Measurements from ENCODE around the gene CDH22. TPM values are rescaled to one million over a fixed set of nuclear protein-coding genes. Genes with fewer than 3 reads are reported as not detected.

The CDH22 gene
- total RNA-seq, 2 donors from 2014 or later = 0.22 to 0.77 TPM

DNA sequence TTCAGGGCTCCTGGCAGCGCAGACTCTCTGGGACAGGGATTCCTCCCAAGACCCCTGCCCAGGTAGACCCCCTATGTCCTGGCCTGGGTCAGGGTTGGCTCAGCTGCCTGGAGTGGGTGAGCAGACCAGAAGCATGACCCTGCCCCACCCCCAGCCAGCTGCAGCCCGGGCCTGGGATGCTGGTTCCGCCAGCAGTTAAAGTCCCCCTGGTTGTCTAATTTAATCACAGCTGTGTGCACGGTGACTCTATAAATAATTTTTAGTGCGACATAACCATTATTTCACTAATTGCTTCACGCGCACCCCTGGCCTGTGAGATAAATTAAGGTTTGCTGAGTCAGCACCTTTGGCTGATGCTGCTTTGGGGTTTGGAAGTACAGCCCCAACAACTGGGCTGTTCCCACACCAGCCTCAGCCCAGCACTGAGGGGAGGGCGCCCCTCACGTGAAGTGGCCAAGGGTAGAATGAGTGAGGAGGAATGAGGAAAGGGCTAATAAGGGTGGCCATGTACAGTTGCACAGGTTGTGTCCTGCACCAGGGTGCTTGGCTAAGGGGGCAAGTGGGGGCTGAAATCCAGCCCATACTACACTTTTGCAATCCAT lies 26.1 kb upstream of the CDH22 start:
- Mint-ChIP-seq H3K27me3 (ENCODE audit: insufficient read depth) (peaks cover 15% of the 10 kb centered on the region), H3K4me1 (peaks cover 11% of the 10 kb centered on the region), H3K36me3 (ENCODE audit: low read depth) (no peaks in the 10 kb centered on the region), H3K27ac (no peak overlapping the region), H3K9me3 (no peaks in the 10 kb centered on the region), H3K4me3 (no peak overlapping the region)
- H3K36me3 ChIP-seq (ENCODE audit: control insufficient read depth, insufficient read depth, low read length) = no peaks in the 10 kb centered on the region
- 84 to 93% methylated on average over 3 to 9 of the region's 9 CpGs for WGBS, 2 experiments (ENCODE audit: insufficient coverage in 1 of 2, insufficient read length in 1 of 2)
- no peak overlapping the region for H3K27ac ChIP-seq (ENCODE audit: low read depth, low read length)
- no peaks in the 10 kb centered on the region for H3K9me3 ChIP-seq (ENCODE audit: control insufficient read depth, low read length)
- peaks cover 10% of the 10 kb centered on the region for H3K4me1 ChIP-seq (ENCODE audit: control insufficient read depth, insufficient read depth, low read length)
- no peak overlapping the region for H3K9ac ChIP-seq (ENCODE audit: extremely low read depth, low read length, poor library complexity, severe bottlenecking)
- TF ChIP-seq, protein P1, sequence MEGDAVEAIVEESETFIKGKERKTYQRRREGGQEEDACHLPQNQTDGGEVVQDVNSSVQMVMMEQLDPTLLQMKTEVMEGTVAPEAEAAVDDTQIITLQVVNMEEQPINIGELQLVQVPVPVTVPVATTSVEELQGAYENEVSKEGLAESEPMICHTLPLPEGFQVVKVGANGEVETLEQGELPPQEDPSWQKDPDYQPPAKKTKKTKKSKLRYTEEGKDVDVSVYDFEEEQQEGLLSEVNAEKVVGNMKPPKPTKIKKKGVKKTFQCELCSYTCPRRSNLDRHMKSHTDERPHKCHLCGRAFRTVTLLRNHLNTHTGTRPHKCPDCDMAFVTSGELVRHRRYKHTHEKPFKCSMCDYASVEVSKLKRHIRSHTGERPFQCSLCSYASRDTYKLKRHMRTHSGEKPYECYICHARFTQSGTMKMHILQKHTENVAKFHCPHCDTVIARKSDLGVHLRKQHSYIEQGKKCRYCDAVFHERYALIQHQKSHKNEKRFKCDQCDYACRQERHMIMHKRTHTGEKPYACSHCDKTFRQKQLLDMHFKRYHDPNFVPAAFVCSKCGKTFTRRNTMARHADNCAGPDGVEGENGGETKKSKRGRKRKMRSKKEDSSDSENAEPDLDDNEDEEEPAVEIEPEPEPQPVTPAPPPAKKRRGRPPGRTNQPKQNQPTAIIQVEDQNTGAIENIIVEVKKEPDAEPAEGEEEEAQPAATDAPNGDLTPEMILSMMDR (conservative IDR thresholded peaks at IDR 0.05) = no peak
- DNase-seq = no peak
- peaks cover 4% of the 10 kb centered on the region for H3K27me3 ChIP-seq (ENCODE audit: control insufficient read depth, insufficient read depth, low read length, poor library complexity, severe bottlenecking)
- no peak overlapping the region for H3K4me3 ChIP-seq (ENCODE audit: low read length)

DNA sequence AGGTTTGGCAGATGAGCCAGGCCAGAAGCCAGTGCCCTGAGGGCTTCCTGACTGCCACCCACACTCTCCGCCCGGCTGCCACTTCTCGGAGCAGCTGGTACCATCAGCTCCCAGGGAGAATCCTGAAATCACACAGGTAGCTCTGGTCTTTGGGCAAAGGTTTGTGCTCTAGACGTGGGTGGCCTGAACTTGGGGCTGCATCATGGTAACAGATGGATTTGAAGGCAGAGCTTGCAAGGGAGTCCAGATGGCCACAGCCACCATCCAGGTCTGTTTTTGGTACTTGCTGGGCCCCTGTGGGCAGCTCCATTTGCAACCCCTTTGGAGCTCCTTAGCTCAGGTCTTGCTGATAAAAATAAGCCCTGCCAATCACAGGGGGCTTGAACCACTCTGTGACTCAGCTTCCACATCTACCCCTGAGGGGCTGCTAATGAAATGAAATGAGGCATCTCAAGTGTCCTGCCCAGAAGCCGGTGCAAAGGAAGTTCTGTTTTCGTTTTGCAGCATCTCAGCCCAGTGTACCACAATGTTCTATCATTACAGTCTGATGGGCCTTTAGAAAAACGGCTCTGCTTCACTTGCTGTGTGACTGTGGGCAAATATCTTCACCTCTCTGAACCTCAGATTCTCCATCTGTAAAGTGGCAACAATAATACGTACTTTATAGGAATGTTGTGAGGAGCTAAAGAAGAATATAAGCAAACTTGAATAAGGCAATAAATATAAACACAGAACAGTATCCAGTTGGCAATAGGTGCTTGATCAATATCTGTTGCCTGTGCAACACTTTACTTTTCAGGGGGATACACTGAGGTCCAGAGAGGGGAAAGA lies 25.1 kb upstream of the CDH22 start:
- Mint-ChIP-seq H3K27me3 (ENCODE audit: insufficient read depth) (peaks cover 7% of the 10 kb centered on the region), H3K4me1 (peaks cover 20% of the 10 kb centered on the region), H3K36me3 (ENCODE audit: low read depth) (no peaks in the 10 kb centered on the region), H3K4me3 (no peak overlapping the region), H3K27ac (peak overlapping the region; percentile 10), H3K9me3 (no peaks in the 10 kb centered on the region)
- no peaks in the 10 kb centered on the region for H3K36me3 ChIP-seq (ENCODE audit: control insufficient read depth, insufficient read depth, low read length)
- H3K27me3 ChIP-seq (ENCODE audit: control insufficient read depth, insufficient read depth, low read length, poor library complexity, severe bottlenecking) = peaks cover 4% of the 10 kb centered on the region
- DNase-seq = no peak
- H3K9me3 ChIP-seq (ENCODE audit: control insufficient read depth, low read length) = no peaks in the 10 kb centered on the region
- TF ChIP-seq, protein P1 (conservative IDR thresholded peaks at IDR 0.05) = no peak
- no peak overlapping the region for H3K9ac ChIP-seq (ENCODE audit: extremely low read depth, low read length, poor library complexity, severe bottlenecking)
- H3K4me1 ChIP-seq (ENCODE audit: control insufficient read depth, insufficient read depth, low read length) = peaks cover 10% of the 10 kb centered on the region
- WGBS, 2 experiments (ENCODE audit: insufficient coverage in 1 of 2, insufficient read length in 1 of 2) = 87 to 94% methylated on average over 7 to 8 of the region's 8 CpGs
- no peak overlapping the region for H3K4me3 ChIP-seq (ENCODE audit: low read length)
- H3K27ac ChIP-seq (ENCODE audit: low read depth, low read length) = no peak overlapping the region

DNA sequence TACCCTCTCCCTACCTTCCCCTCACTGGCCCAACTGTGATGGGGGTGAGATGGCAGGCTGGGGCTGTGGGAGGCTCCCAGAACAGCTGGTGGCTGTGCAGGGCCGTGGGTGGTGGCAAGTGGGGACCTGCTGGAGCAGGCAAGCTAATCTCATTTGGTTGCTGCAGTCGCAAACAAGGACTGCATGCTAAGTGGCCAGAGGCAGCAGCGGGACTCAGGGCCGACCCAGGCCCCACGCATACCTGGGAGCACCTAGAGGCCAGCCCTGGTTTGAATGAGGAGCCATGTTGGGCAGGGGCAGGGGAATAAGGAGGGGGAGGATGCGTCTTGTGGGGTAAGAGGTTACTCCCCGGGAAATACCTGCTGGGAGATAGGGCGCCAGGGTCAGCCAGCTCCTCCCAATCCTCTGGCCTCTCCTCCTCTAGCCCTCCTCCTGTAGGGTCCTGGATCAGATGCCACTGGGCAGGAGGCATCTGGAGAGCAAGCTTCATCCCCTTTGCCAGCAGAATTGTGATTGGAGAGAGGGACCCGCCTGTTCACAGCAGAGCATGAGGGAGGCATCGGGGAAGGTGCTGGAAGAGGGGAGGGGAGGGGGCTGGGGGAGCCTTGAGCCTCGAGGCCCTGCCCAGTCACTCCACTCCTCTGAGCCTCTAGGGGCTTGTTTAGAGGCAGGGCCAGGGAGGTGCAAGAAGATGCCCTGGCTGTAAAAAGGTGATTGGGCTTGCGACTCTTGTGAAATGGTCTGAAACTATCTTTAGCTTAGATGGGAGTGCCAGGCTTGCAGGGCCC lies 24.3 kb upstream of the CDH22 start:
- Histone ChIP-seq H3K9me3 (ENCODE audit: control insufficient read depth, low read length) (no peaks in the 10 kb centered on the region), H3K36me3 (ENCODE audit: control insufficient read depth, insufficient read depth, low read length) (no peaks in the 10 kb centered on the region), H3K4me3 (ENCODE audit: low read length) (no peak overlapping the region), H3K4me1 (ENCODE audit: control insufficient read depth, insufficient read depth, low read length) (peaks cover 10% of the 10 kb centered on the region), H3K27me3 (ENCODE audit: control insufficient read depth, insufficient read depth, low read length, poor library complexity, severe bottlenecking) (peaks cover 4% of the 10 kb centered on the region), H3K27ac (ENCODE audit: low read depth, low read length) (no peak overlapping the region), H3K9ac (ENCODE audit: extremely low read depth, low read length, poor library complexity, severe bottlenecking) (no peak overlapping the region)
- Mint-ChIP-seq H3K27me3 (ENCODE audit: insufficient read depth) (peaks cover 7% of the 10 kb centered on the region), H3K4me1 (peaks cover 20% of the 10 kb centered on the region), H3K9me3 (no peaks in the 10 kb centered on the region), H3K27ac (no peak overlapping the region), H3K4me3 (no peak overlapping the region), H3K36me3 (ENCODE audit: low read depth) (no peaks in the 10 kb centered on the region)
- WGBS, 2 experiments (ENCODE audit: insufficient coverage in 1 of 2, insufficient read length in 1 of 2) = 69 to 89% methylated on average over 5 to 12 of the region's 12 CpGs
- TF ChIP-seq, protein P1 (conservative IDR thresholded peaks at IDR 0.05) = no peak
- DNase-seq = no peak
